Measurements from ENCODE around the gene KDM6A.
"Not testable (repeated sequence)": the region's sequence is repeated elsewhere in the genome, so short reads cannot be mapped to it uniquely, and the experiment has no call there.

The KDM6A gene

DNA sequence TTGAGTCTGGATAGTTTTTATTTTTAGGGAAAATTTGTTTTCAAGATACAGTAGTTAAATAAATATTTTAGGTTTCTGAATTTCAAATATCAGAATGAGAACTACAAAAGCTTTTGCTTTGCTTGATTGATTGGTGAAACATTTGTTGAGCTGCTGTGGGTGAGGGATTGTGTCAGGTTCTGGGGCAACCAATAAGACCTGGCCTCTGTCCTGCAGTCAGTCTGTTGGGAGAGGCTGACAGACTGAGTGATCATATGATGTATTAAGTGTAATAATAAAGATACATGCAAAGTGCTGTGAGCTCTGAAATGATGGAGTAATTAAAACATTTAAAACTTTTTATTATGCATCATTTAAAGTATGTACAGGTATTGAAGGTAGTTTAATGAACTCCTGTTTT lies 9.6 kb downstream of the KDM6A start:
- Histone ChIP-seq H3K4me3 (no peak overlapping the region), H3K27ac (no peak overlapping the region)

DNA sequence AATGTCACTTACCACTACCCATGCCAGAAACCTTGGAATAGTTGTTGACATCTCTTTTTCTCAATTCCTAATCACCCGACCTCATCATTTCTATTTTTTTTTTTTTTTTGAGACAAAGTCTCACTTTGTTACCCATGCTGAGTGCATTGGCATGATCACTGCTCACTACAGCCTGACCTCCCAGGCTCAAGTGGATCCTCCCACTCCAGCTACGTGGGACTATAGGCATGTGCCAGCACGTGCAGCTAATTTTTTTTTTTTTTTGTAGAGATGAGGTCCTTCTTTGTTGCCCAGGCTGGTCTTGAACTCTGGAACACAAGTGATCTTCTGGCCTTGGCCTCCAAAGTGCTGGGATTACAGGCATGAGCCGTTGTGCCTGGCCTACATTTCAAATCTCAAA lies 12.0 kb downstream of the KDM6A start:
- Histone ChIP-seq H3K27ac (no peak overlapping the region), H3K4me3 (no peak overlapping the region)

DNA sequence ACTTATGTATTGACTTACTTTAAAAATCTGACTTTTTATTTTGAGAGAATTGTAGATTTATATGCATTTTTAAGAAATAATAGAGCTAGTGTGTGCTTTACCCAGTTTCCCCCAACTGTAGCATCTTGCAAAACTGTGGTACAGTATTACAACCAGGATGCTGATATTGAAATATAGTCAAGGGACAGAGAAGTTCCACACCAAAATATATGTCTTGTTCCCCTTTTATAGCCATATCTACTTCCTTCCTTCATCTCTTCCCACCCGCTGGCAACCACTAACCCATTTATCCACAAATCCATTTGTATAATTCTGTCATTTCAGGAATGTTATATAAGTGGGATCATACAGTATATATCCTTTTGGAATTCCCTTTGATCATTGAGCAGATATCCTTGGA lies 16.8 kb downstream of the KDM6A start:
- Histone ChIP-seq H3K4me3 (no peak overlapping the region), H3K27ac (no peak overlapping the region)

DNA sequence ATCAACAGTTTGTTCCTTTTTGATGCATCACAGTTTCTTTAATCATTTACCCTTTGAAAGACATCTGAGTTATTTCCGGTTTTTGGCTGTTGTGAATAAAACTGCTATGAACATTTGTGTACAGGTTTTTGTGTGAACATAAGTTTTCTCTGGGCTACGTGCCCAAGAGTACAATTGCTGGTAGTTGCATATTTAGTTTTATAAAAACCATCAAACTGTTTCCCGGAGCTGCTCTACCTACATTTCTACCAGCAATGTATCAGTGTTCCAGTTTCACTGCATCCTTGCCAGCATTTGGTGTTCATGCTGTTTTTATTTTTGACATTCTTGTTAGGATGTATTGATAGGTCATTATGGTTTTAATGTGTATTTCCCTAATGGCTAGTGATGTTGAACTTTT lies 17.3 kb downstream of the KDM6A start:
- Histone ChIP-seq H3K27ac (no peak overlapping the region), H3K4me3 (no peak overlapping the region)

DNA sequence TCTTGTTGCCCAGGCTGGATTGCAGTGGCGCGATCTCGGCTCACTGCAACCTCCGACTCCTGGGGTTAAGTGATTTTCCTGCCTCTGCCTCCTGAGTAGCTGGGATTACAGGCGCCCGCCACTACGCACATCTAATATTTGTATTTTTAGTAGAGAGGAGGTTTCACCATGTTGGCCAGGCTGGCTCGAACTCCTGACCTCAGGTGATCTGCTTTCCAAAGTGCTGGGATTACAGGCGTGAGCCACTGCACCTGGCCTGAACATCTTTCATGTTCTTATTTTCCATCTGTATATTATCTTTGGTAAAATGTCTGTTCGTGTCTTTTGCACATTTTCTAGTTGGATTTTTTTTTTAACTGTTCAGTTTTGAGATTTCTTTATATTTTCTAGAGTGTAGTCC lies 17.7 kb downstream of the KDM6A start:
- not testable (repeated sequence) for H3K27ac ChIP-seq, H3K4me3 ChIP-seq

DNA sequence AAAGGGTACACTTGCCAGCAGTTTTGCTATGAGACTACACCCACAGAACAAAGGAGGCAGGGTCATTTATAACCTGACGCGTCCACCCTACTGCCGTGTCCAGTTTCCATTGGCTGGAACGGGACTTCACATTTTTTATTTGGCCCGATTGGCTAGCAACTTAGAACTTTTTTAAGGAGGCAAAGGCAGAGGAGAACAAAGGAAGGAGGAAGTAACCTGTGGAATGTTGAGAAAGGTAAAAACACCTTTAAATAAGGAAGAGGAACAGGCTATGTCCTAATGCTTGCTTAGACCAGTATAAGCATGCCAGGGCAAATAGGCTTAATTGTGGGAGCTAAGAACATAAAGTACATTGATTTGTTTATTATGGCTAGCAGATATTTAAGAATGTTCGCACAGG lies 18.7 kb downstream of the KDM6A start:
- Histone ChIP-seq H3K27ac (no peak overlapping the region), H3K4me3 (no peak overlapping the region)

DNA sequence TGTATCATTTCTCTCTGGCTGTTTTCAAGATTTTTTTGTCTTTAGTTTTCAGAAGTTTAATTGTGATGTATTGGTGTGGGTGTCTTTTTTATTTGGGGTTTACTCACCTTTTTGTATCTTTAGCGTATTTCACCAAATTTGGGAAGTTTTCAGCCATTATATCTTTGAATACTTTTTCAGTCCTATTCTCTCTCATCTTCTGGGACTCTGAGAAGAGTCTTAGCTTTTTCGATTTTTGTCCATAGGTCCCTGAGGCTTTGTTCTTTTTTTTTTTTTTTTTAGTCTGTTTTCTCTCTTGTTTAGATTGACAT lies 23.8 kb downstream of the KDM6A start:
- Histone ChIP-seq H3K4me3 (no peak overlapping the region), H3K27ac (no peak overlapping the region)

DNA sequence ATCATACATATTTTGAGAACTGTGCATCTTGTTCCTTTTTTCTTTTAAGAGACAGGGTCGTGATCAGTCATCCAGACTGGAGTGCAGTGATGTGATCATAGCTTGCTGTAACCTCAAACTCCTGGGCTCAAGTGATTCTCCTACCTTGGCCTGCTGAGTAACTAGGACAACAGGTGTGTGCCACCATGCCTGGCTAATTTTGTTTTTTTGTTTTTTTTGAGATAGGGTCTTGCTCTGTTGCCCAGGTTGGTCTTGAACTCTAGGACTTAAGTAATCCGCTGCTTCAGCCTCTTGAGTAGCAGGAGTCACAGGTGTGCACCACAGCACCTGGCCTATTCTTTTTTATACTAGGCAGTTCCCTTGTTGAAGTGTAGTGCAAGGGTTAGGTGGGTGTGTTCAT lies 24.6 kb downstream of the KDM6A start:
- no peak overlapping the region for H3K27ac ChIP-seq

DNA sequence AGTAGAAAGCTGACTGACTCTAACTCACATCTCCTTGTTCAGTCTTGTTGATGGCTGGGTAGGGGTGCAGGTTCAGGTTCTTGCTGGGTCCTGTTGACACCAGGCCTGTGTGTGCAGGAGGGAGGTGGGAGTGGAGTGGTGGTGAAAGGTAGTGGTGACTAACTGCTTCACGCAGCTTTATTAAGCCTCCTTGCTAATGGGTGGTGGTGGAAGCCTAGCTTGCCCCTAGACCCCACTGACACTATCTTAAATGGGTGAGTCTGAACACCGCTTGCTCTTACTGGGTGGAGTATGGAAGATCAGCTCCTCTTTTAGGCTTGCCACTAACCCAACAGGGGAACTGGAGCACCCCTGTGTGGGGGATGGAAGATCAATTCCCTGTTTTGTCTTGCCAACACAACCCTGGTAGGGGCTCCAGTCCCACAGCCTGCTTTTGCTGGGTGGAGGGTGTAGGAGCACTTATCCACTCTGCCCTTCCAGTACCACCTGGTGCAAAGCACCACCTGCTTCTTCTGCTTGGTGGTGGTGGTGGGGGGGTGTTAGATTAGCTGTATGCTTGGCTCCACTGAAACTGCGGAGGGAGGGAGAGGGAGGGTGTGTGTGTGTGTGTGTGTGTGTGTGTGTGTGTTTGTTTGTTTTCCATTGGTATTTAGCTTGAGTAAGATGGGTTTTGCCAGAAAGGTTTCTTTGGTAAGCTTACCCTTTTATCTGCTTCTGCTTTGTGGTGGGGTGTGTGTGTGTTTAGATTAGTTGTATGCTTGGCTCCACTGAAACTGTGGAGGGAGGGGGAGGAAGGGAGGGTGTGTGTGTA lies 25.6 kb downstream of the KDM6A start:
- Histone ChIP-seq H3K4me3 (no peak overlapping the region), H3K27ac (no peak overlapping the region)

More for the DNA sequence above, 24.6 kb downstream of the KDM6A start:
- no peak overlapping the region for H3K4me3 ChIP-seq

DNA sequence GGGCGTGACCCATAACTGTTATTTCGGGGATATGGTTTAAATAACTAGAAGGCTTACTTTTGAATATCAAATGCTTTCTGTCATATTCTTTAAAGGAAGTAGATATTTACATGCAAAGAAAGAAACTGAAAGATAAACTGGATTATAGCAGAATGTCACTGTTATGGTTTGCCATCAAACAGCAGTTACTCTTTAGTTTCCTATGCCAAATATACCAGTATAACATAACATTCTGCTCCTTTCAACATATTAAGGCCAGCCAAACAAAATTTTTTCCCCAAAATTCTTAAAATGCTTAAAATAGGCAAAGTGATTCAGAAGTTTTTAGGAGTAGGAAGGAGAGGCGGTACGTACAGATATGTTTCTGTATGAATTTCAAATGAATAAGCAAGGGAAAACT lies 27.0 kb downstream of the KDM6A start:
- Histone ChIP-seq H3K4me3 (no peak overlapping the region), H3K27ac (no peak overlapping the region)

DNA sequence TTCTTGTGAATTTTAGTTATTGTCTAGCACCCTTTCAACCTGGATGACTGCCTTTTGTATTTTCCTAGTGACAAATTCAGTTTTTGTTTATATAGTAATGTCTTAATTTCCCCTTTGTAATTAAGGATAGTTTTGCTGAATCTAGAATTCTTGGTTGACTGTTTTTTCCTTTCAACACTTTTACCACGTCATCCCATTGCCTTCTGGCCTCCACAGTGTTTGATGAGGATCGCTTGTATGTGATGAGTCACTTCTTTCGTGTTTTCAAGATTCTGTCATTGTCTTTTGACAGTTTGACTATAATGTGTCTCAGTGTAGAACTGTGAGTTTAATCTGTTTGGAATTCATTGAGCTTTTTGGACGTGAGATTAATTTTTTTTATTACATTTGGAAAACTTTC lies 30.1 kb downstream of the KDM6A start:
- H3K27ac ChIP-seq = peak overlapping the region in 1 of 21 experiments; percentile 1
- no peak overlapping the region for H3K4me3 ChIP-seq

DNA sequence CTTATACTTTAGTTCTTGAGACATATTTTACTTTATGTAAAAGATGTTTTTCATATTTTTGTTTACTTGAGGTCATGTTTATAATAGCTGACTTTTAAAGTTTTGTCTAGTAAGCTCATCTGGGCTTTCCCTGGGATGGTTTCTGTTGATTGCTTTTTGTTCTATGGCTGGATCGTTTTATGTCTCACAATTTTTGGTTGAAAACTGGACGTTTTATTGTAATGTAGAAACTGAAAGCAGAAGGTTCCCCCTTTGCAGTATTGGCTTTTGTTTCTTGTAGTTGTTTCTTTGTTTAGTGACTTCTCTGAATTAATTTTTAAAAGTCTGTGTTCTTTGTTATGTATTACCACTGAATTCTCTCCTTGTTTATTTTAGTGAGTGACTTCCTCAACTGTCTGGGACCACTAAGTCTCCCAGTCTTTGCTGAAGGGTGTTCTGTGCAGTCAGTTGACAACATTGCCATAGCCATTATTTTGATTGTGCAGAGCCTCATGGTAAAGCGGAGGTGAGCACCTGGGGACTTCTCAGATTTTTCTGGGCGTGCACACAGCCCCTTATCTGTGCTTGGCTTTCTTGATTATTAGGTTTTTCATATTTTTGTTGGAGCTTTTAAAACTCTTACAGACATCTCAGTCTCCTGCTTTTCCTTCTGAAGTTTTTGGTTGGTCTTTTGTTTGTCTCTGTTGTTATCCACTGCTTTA lies 31.0 kb downstream of the KDM6A start:
- Histone ChIP-seq H3K4me3 (no peak overlapping the region), H3K27ac (peak overlapping the region in 2 of 21 experiments; percentile 16 to 38)

DNA sequence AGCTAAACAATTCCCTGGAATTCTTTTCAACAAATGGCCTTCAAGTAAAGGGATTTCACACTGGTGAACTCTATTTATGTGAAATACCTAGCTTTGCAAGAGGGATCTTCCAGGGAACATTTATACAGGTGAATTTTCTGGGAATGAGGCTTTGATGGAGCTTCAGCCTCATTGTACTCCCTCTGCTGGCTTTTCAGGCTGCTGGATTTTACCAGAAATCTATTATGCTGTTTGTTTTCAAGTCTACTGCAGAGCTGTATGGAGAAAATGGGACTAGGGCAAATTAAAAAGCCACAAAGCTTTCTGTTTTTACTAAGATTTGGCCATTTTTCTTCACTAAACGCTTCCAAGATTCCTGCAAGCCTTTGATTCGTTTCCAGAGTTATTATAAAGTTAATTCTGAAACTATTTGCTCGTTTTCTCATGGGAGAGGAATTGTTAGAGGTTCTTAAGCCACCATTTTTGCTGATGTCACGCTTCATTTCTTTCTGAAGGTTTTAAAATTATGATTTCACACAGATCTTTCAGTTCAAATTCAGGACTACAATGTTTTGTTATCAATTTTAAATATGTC lies 31.6 kb downstream of the KDM6A start:
- H3K27ac ChIP-seq = peak overlapping the region in 2 of 21 experiments; percentile 16 to 38
- H3K4me3 ChIP-seq = no peak overlapping the region

DNA sequence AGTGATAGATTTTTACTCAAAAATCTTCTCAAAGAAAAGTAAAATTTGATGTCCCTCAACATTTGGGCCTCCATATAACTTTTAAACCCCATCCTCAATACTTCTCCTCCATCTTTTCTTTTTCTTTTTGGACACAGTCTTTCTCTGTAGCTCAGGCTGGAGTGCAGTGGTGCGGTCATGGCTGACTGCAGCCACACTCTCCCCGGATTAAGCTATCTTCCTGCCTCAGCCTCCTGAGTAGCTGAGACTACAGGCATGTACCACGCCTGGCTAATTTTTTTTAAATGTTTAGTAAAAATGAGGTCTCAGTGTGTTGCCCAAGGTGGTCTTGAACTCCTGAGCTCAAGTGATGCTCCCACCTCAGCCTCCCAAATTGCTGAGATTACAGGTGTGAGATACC lies 33.1 kb downstream of the KDM6A start:
- H3K4me3 ChIP-seq = no peak overlapping the region
- no peak overlapping the region for H3K27ac ChIP-seq

DNA sequence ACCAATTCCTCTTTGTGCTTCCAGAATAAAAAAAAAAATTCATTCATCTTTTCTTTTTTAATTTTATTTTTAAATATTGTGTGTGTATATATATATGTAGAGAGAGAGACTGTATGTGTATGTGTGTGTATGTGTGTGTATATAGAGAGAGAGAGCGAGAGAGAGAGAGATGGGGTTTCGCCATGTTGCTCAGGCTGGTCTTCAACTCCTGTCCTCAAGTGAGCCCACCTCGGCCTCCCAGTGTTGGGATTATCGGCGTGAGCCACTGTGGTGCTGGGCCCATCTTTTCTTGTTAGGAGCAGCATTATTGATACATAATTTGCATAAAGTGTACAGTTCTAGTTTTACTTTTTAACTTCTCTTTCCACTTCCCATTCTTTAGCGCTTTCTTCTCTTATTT lies 33.6 kb downstream of the KDM6A start:
- Histone ChIP-seq H3K4me3 (no peak overlapping the region), H3K27ac (no peak overlapping the region)

DNA sequence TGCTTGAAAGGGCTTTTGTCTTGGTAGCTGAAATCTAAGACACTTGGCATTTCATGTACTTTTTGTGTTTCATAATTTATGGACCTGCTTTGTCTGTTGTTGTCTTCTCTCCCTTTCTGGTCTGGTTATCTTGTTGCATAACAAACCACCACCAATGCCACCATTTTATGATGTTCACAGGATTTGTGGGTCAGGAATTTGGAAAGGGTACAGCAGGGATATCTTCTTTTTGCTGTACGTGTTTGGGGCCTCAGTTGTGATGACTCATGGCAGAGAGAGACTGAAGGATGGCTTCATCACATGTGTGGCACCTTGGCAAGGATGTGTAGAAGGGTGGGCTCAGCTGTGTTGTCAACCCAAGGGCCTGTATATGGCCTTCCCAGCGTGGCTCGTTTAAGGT lies 35.2 kb downstream of the KDM6A start:
- no peak overlapping the region for H3K27ac ChIP-seq
- H3K4me3 ChIP-seq = no peak overlapping the region

DNA sequence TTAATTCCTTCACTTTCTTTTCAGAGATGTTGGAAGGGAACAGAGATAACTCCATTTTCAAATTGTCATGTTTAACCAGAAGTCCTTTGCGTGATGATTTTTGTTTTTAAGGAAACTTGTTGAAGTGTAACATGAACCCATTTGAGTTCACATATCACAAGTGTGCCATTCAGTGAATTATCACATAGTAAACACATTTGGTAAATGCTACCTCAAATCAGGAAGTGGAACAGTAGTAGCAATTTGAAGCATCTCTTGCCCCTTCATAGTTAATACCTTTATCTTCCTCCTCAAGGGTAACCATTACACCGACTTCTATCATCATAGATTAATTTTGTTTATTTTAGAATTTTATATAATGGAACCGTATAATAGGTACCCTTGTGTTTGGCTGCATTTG lies 35.8 kb downstream of the KDM6A start:
- H3K27ac ChIP-seq = no peak overlapping the region
- H3K4me3 ChIP-seq = no peak overlapping the region

DNA sequence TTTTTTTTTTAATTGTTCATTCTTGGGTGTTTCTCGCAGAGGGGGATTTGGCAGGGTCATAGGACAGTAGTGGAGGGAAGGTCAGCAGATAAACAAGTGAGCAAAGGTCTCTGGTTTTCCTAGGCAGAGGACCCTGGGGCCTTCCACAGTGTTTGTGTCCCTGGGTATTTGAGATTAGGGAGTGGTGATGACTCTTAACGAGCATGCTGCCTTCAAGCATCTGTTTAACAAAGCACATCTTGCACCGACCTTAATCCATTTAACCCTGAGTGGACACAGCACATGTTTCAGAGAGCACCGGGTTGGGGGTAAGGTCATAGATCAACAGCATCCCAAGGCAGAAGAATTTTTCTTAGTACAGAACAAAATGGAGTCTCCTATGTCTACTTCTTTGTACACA lies 37.5 kb downstream of the KDM6A start:
- not testable (repeated sequence) for H3K4me3 ChIP-seq, H3K27ac ChIP-seq

DNA sequence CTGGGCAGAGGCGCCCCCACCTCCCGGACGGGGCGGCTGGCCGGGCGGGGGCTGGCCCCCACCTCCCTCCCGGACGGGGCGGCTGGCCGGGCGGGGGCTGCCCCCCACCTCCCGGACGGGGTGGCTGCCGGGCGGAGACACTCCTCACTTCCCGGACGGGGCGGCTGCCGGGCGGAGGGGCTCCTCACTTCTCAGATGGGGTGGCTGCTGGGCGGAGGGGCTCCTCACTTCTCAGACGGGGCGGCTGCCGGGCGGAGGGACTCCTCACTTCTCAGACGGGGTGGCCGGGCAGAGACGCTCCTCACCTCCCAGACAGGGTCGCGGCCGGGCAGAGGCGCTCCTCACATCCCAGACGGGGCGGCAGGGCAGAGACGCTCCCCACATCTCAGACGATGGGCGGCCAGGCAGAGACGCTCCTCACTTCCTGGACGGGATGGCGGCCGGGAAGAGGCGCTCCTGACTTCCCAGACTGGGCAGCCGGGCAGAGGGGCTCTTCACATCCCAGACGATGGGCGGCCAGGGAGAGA lies 38.1 kb downstream of the KDM6A start:
- not testable (repeated sequence) for H3K4me3 ChIP-seq, H3K27ac ChIP-seq

DNA sequence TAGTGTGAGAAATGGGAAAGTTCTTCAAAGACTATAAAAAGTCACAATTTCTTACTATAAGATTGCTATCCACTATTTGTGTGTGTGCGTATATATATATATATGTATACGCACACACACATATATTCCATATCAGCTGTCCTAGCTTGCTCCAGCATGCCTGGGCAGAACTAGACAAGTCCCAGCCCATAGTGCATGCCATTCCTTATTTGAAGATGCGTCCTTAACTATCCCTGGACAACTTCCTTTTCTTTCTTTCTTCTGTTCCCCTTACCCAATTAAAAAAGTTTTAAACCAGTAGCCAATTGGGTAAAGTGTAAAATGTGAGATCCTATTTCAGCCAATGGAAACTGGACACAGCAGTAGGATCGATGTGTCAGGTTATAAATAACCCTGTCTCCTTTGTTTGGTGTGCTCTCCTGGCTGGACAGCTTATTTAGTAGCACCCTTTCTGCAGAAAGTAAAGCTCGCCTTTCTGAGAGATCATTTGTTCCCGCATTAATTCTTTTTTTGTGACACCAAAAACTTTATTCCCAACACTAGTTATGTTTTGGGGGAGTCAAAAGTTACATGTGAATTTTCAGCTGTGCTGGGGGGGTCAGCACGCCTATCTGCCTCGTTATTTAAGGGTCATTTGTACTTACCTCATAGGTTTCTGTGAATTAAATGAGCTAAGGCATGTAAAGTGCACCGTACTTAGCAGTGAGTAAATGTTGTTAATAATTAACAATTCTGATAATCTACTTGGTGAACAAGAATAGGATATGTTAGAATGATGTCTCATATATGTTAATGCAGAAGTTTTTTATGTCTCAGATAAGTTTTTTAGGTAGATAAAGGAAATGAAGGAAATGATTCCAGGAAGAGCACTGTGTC lies 40.9 kb downstream of the KDM6A start:
- no peak overlapping the region for H3K4me3 ChIP-seq
- no peak overlapping the region for H3K27ac ChIP-seq
